Measurements from ENCODE around the gene EPB42.

DNA sequence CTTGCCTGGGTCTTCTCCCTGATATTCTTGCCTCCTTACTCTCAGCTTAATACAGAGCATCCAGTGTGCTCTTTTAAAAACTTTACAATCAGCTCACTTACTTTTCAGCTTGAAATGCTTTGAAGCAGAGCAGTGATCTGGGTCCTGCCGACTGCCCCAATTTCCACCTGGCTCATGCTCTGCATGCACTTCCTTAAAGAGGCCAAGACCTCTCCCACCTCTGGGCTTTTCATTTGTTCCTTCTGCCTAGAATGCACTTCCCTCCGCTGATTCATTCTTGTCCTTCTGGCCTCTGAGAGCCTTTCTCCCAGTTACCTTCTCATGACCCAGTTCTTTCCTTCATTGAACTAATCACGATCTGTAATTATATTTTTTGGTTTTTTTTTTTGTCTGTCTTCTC is 37.5 kb downstream of the EPB42 start:
- TF ChIP-seq CTCF (conservative IDR thresholded peaks at IDR 0.05; ENCODE audit: low read depth, low read length) (no peak), RAD21 (IDR thresholded peaks at IDR 0.05; ENCODE audit: low read length) (no peak), CHD1 (IDR thresholded peaks at IDR 0.05; ENCODE audit: low read depth, low read length) (no peak), POLR2A (IDR thresholded peaks at IDR 0.05; ENCODE audit: low read depth, low read length) (no peak)

All from IMR-90 (cell line).